Adrenal gland (tissue), 5 donors: ENCODE measurements around the gene IFI30.

Source experiments
- POLR2A ChIP-seq, 2 donors: fragments of 450-650 bp; IDR thresholded peaks; one replicate each; pipeline ENCODE4 v1.6.1; 2017; ENCODE audit warnings: antibody characterized with exemption in 2 of 2, mild to moderate bottlenecking in 2 of 2, moderate library complexity in 1 of 2
- TF ChIP-seq, protein P1 (sequence below), 6 experiments: fragments of 450-650 bp in 4 of 6; fragments of 200-600 bp in 2 of 6; sonication (generic) in 1 of 6; IDR thresholded peaks; 1 replicate in 5 of 6; 2 replicates in 1 of 6; pipeline versions ENCODE4 v1.5.1 to v1.8.0; 2016 to 2021; ENCODE audit warnings: antibody characterized with exemption in 6 of 6, mild to moderate bottlenecking in 2 of 6, moderate library complexity in 1 of 6
- donor health status: DM: no; HTN: no; CAD: no.

- TF ChIP-seq, protein P1, sequence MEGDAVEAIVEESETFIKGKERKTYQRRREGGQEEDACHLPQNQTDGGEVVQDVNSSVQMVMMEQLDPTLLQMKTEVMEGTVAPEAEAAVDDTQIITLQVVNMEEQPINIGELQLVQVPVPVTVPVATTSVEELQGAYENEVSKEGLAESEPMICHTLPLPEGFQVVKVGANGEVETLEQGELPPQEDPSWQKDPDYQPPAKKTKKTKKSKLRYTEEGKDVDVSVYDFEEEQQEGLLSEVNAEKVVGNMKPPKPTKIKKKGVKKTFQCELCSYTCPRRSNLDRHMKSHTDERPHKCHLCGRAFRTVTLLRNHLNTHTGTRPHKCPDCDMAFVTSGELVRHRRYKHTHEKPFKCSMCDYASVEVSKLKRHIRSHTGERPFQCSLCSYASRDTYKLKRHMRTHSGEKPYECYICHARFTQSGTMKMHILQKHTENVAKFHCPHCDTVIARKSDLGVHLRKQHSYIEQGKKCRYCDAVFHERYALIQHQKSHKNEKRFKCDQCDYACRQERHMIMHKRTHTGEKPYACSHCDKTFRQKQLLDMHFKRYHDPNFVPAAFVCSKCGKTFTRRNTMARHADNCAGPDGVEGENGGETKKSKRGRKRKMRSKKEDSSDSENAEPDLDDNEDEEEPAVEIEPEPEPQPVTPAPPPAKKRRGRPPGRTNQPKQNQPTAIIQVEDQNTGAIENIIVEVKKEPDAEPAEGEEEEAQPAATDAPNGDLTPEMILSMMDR (IDR thresholded peaks at IDR 0.05): no peak
- no peak for TF ChIP-seq POLR2A (IDR thresholded peaks at IDR 0.05)
These were observed 42.9 kb upstream of the IFI30 start for GRCh38 chr19:18130523-18131242.
